Hematopoietic multipotent progenitor cell (in vitro differentiated cells): ENCODE data around the gene MRM3. TPM values are rescaled to one million over a fixed set of nuclear protein-coding genes. Genes with fewer than 3 reads are reported as not detected.
"Not testable (repeated sequence)": the region's sequence is repeated elsewhere in the genome, so short reads cannot be mapped to it uniquely, and the experiment has no call there.

ENCODE experiments used
- DNase-seq, 3 donors: peaks; one replicate each; pipeline ENCODE4 v3.0.0-alpha.2; 2011 to 2015; ENCODE audit warnings: low read depth in 2 of 3, low spot score in 2 of 3
- total RNA-seq: library from RNA; depleted of rRNA; stranded (reverse); fragments of >200 nt; gene quantifications from one replicate; pipeline ENCODE4 v1.2.3, GENCODE V29; 2012

MRM3 gene, protein sequence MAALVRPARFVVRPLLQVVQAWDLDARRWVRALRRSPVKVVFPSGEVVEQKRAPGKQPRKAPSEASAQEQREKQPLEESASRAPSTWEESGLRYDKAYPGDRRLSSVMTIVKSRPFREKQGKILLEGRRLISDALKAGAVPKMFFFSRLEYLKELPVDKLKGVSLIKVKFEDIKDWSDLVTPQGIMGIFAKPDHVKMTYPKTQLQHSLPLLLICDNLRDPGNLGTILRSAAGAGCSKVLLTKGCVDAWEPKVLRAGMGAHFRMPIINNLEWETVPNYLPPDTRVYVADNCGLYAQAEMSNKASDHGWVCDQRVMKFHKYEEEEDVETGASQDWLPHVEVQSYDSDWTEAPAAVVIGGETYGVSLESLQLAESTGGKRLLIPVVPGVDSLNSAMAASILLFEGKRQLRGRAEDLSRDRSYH
- total RNA-seq: 29.4 TPM

DNA sequence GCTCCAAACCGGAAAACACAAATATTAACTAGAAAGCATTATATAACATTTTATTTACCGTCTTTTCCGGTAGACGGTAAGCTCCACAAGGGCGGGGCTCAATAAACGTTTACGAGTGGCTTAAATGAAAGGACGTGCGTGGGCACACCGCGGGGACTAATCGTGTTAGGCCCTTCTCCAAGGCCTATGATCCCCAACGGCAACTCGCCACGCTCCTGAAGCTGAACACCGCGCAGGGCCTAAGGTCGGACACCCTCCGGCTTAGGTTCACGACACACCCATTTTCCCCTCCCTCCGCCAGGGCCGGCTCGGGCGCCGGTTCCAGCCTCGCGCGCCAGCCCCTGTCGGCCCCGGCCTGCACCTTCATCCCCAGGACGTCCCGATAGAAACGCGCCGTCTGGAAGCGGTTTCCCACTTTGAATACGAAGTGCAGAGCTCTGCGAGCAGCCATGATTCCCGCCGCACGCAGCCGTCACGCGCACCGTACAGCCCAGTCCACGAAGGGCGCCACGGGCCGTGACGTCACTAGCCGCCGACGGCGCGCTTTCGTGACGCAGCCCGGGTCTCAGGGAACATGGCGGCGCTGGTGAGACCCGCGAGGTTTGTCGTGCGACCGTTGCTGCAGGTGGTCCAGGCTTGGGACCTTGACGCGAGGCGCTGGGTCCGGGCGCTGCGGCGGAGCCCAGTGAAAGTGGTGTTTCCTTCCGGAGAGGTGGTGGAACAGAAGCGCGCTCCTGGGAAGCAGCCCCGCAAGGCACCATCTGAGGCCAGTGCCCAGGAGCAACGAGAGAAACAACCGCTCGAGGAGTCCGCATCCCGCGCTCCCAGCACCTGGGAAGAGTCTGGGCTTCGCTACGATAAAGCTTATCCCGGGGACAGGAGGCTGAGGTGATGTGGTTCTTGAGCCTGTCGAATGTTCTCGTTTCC is at the start of gene MRM3, which contains the start of gene GLOD4:
TSS of gene MRM3 (plus strand) at position 549 of the 927 bp plus-strand sequence. CDS start at position 575, 26 bp downstream.
TSS of gene GLOD4 (minus strand) at position 476 of the 927 bp plus-strand sequence. CDS start at position 451, 25 bp downstream.
- peak; percentile 92 to 97 (median 92) for DNase-seq

DNA sequence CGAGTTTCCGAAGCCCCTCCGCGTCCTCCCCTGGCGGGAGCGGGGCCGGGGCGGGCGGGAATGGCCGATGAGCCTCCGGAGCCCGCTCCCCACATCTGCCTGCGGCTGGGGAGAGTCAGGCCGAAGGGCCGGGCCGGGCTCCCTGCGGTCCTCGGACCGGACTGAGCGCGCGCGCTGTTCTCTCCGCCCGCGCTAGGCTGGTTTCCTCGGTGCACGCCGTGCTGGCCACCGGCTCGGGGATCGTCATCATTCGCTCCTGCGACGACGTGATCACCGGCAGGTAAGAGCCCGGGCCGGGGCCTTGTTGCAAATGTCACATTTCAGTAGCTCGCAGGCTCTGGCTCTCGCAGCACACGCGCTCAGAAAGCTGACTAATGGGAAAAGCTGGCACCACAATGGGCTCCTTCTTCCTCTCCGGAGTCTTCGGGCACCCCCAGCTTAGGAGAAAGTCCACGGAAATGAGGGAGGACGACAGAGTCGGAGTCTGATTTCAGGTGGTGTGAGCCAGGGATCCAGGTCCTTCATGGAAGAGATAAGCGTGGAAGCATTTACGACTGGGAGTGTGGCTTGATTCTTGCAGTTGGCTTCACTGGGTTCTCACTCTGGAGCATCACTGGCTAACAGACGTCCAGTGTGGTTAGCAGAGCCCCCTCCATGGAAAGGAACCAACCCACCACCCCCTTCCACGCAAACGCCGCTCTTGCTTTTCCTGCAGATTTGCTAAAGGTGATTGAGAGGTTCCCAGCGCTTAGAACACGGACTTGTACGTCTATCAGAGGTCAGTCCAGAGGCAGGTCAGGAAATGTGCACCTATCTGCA is 49.0 kb upstream of the MRM3 start:
- peak in 1 of 3 donors; percentile 22 for DNase-seq

DNA sequence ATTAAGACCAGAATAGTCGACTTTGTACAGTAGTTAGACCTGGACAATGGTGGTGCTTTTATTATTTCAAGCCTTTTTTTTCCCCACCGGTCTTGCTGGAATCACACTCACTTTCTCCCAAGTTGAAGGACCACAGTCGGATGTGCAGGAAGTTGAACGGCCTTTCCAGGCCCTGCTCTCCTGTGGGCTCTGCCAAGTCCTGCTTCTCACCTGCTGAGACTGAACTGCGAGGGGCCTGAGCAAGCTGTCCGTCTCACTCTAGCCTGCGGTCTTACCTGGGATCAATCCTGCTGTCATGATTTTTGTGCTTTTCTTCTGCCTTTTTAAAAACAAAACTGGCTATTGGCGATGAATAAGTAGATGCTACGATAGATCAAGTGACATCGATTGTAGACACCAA is 48.4 kb upstream of the MRM3 start:
- DNase-seq: no peak

DNA sequence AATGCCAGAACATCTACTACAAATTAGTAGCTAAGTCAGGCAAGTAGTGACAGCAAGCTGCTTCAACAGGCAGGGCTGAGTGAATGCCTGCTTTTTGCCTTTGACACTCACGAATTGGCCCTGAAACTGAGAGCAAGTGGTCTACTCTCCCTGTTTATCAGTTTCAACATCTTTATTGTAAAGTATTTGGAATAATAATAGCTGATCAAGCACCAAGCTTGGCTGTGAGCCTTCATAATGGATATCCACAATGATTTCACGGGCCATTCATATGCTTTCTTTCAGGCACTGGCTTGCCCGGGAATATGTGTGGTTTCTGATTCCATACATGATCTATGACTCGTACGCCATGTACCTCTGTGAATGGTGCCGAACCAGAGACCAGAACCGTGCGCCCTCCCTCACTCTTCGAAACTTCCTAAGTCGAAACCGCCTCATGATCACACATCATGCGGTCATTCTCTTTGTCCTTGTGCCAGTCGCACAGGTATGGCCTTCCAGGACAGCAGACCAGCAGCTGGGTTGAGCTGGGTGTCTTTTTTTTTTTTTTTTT is 44.5 kb upstream of the MRM3 start:
- DNase-seq: no peak

DNA sequence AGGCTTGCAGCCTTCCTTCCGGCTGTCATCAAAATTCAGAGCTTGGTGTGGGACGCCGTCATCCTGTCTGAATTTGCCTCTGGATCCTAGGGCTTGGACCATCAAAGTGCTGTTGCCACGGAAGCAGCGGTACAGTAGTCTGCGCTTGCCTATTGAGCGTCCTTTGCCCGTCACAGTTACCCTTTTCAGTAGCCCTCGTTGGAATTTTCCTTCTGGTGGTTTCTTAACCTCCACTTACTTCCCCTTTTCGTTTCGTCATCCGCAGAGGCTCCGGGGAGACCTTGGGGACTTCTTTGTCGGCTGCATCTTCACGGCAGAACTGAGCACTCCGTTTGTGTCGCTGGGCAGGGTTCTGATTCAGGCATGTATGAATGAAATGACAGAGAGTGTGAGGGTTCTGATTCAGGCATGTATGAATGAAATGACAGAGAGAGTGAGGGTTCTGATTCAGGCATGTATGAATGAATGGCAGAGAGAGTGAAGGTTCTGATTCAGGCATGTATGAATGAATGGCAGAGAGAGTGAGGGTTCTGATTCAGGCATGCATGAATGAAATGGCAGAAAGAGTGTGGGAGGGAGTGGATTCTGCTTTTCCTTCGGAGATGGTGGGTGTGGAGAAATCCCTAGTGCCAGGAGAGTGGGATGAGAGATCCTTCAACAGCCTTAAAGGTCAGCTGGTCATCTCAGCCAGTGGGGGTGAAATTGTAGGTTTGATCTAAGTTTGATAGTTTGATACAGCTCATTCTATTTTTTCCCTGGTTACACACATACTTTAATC is 41.7 kb upstream of the MRM3 start:
- DNase-seq: peak in 2 of 3 donors; percentile 82 to 90

DNA sequence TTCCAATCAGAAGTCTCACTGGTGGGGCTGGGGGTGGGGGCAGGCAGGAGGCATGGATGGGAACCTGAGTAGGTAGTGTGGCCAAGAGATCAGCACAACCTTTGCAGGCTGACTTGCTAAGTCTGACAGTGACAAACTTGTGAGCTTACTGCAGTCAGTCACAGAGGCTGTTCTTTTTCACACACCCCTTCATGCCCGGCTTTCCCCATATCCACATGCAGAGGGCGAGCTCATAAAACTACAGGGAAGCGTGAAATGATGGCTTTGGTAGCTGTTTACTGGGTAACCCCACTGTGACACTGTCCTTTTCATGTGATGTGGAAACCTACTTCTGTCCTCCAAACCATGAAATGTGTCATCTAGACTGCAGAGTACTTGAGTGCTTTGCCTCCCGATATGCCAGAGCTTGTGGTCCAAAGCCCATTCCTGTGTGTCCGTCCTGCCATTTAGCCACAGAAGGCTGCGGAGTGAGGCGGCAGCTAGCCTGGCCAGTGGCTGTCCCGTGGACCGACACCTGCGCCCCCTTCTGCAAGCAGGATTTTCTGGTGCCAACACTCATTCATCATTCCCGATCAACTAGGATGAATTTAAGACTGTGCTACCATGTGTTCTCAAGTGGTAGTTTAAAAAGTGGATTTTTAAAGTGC is 39.9 kb upstream of the MRM3 start:
- DNase-seq: no peak

DNA sequence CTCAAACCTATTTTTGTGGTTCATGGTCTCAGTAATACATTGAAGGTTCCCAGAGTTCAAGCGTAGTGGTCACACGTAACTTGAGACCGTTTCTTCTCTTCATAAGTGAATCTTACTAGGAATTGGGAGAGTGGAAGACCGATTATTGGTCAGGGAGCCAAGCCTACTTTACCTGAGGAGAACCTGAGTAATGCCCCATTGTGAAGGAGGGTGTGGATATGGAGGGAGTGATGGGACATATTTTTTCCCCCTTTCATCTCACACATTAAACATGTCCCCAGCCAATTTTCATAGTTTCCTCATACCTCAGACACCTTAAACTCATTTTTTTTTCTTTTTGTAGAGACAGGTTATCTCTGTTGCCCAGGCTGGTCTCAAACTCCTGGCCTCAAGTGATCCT is 39.0 kb upstream of the MRM3 start:
- DNase-seq: no peak

DNA sequence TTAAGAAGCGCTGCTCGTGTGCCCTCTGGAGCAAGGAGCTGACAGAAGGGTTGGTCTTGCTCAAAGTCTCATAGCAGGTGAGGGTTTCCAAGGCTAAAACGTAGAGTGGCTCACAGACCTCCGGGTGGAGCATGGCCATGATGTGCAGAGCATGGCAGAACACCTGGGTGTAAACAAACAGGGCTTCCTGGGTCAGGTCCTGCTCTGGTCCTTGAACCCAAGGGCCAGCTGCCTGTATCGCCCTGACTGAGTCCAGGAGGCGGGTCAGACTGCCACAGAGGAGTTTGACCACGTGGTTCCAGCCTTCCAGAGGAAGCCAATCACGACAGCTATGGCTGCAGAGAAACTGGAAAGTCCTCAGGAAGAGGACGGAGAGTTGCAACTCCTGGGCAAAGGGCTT is 37.2 kb upstream of the MRM3 start:
- no peak for DNase-seq

DNA sequence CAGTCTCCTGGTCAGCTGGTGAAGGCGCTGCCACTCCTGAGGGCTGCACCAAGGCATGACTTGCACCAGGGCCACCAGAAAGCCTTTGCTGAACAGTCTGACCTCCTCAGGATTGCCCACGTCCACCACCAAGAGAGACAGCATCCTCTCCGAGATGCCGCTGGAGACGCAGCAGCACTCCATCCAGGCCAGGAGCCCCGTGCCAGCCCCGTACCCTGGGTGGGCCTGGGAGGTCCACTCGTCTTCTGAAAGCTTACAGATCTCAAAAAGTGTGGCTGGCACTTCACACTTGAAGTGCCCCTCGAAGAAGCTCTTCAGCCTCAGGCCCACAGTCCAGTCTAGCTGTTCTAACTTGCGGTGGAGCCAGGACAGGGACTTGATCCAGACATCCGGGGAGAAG is 36.7 kb upstream of the MRM3 start:
- no peak for DNase-seq

DNA sequence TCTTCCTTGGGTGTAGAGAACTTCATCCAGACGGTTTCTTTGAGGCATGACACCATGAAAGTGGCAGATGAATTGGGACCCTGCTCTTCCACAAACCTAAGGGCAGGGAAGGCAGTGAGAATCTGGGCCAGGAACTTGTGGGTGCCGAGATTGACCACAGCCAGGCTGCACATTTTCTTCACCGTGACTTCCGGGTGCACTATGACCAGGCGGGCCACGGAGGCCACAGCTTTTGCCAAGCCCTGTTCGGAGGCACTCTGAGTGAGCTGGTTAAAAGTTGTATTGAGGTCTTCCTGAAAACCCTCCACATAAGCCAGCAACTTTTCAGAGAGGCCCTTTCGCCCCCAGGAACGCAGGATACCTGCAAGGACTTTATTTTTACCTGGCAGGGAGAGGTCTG is 36.0 kb upstream of the MRM3 start:
- no peak for DNase-seq

DNA sequence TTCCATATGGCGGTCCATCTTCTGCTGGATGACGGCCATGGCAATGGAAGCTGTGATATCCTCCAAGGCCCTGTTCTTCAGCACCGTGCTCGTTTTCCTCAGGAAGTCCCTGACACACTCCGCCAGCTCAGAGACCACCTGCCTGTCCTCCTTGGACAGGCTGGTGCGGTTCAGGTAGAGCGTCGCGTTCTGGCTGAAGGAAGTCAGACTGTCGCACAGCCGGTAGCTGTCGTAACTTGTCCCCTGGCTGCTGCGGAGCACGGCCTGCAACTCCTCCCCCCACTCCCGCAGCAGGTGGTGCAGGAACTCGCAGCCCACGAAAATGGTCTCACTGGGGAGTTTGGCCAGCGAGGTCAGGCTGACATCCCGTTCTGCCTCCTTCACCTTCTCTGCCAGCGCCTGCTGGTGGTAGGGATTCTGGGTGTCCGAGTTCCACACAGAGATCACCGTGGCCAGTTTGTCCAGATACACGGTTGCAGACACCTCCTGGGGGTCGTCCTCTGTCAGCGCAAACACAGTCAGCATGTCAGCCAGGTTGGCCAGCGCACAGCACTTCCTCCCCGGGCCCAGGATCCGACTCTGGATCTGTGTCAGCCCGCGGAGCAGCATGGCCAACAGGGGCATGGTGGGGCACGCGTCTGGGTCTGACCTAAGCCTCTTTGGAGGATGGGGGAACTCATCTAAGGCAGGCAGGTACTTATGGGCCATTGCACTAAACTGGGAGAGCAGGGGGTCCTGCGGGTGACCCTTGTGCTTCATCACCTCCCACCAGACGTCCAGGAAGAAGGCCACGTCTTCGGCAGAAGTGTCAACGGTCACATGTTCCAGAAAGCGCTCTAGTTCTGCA is 35.1 kb upstream of the MRM3 start:
- DNase-seq: no peak

DNA sequence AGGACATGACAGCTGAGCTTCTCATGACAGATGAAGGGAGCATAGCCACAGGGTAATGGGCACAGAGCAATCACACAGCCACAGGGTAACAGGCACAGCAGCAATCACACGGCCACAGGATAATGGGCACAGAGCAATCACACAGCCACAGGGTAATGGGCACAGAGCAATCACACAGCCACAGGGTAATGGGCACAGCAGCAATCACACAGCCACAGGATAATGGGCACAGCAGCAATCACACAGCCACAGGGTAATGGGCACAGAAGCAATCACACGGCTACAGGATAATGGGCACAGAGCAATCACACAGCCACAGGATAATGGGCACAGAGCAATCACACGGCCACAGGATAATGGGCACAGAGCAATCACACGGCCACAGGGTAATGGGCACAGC is 33.5 kb upstream of the MRM3 start:
- DNase-seq: not testable (repeated sequence)

DNA sequence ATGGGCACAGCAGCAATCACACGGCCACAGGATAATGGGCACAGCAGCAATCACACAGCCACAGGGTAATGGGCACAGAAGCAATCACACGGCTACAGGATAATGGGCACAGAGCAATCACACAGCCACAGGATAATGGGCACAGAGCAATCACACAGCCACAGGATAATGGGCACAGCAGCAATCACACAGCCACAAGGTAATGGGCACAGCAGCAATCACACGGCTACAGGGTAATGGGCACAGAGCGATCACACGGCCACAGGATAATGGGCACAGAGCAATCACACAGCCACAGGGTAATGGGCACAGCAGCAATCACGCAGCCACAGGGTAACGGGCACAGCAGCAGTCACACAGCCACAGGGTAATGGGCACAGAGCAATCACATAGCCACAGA is 32.8 kb upstream of the MRM3 start:
- DNase-seq: not testable (repeated sequence)

DNA sequence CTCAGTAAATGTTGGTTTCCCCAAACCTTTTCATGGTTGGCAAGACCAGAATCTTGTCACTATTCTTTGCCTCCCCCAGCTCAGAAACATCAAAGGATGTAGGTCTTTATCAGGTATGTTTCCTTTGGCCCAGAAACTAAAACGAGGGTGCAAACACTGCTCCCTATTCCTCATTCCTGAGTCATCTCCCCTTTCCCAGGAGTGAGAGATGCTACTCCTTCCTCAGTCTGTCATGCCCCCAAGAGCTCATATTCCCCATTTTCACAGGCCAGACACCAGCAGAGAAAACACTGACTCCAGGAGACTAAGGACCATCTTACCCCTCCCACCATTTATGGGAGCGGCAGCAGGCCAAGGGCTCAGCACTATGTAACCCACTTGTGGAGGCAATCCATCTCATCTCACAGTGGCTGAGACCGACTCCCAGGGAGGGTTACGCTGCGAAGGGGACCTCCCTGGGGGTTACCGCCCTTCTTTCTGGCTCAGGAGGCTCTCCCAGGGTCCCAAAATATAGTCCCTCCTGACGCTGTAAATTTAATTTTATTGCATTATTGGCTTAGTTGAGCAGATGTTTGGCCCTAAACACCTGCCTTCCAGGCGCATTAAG is 31.6 kb upstream of the MRM3 start:
- DNase-seq: no peak

DNA sequence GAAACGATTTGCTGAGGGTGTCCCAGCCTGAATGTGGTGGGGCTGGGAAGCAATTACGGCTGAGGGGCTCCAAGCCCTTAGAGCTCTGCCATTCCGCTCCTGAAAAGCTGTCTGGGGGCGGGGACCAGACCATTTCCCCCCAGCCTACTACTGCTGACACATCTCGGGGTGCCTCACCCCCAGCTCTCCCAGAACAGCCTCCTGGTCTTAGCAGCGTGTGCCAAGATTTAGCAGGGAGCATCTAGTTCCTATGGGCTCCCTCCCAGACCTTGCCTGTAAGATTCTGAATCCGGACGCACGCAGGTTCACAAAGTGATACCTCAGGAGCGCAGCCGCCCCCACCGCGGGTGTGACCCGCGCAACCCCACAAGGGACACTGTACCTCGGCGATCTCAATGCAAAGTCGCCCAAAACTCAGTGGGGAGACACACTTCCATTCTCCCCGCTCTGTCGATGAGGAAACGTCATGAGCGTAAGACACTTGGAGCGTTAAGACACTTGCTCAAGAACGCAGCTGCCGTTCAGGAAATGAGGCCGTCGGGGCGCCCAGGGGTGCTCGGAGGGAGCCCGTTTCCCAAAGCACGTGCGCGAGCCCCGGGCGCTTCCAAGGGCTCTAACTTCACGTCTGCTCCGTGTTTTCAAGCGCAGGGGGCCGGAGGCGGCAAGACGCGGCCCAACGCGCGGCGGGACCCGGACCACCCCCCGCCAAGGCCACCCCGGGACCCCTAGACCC is 30.7 kb upstream of the MRM3 start:
- DNase-seq: peak; percentile 29 to 60 (median 35)

DNA sequence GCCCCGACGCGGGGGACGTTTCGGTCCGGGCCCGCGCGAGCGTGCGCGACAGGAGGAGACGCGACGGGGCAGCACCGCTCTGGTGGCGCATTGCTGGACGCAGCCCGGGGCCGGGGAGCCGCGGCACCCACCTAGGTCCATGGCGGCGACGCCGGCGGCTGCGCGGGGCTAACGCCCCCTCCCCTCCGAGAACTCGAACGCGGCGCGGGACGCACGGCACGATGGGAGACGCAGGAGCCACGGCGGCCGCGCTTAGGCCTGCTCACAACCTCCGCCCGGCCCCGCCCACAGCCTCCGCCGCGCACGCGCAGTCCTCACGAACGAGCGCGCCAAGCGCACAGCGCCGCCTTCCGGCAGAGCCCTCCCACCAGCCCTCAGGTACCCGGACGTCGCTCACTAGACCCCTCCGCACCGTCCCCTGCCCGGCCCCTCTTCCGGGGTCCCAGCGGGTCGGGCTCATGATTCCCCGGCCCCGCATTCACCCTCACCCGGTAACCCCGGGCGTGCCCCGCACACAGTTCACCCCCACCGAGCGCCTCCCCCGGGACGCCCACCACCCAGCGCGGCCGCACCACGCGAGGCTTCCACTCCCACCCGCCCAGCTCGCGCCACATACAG is 30.0 kb upstream of the MRM3 start, which contains the start of gene GEMIN4:
TSS of gene GEMIN4 (minus strand) at position 263 of the 618 bp plus-strand sequence. CDS start at position 141, 122 bp downstream.
- peak; percentile 90 to 99 (median 93) for DNase-seq
